Transverse colon (tissue), 4 donors: Measurements from ENCODE around the gene TMEM38B. TPM values are rescaled to one million over a fixed set of nuclear protein-coding genes. Genes with fewer than 3 reads are reported as not detected.

ENCODE experiments used
- DNase-seq: peaks from one replicate; pipeline ENCODE4 v3.0.0-alpha.2; 2019
- H3K27ac ChIP-seq, 4 donors: fragments of 200-600 bp; sonication (generic); 2 replicates each; pipeline ENCODE4 v1.5.1; 2016 to 2018; ENCODE audit warnings: inconsistent platforms in 4 of 4
- H3K27me3 ChIP-seq: fragments of 200-600 bp; sonication (generic); 2 replicates; pipeline ENCODE4 v1.5.1; 2017; ENCODE audit warnings: inconsistent platforms
- H3K36me3 ChIP-seq, 4 donors: fragments of 200-600 bp; sonication (generic); 2 replicates each; pipeline ENCODE4 v1.5.1; 2017 to 2019; ENCODE audit warnings: inconsistent platforms in 4 of 4
- H3K4me1 ChIP-seq, 4 donors: fragments of 200-600 bp; sonication (generic); 2 replicates each; pipeline ENCODE4 v1.5.1; 2017 to 2020; ENCODE audit warnings: inconsistent platforms in 4 of 4
- H3K4me3 ChIP-seq, 4 donors: fragments of 200-600 bp; sonication (generic); 1 replicate in 1 of 4; 2 replicates in 3 of 4; pipeline versions ENCODE4 v1.5.1 to v1.6.1; 2017 to 2019; ENCODE audit warnings: inconsistent platforms in 4 of 4
- H3K9me3 ChIP-seq, 2 donors: fragments of 200-600 bp; sonication (generic); 2 replicates each; pipeline ENCODE4 v1.5.1; 2017 to 2019; ENCODE audit warnings: inconsistent platforms in 2 of 2
- EP300 ChIP-seq: sonication (generic); formaldehyde crosslinking; IDR thresholded peaks from one replicate; pipeline ENCODE4 v1.6.1; 2017; ENCODE audit warnings: antibody characterized with exemption, low read depth
- POLR2A ChIP-seq: fragments of 450-650 bp; IDR thresholded peaks from one replicate; pipeline ENCODE4 v1.6.1; 2016; ENCODE audit warnings: antibody characterized with exemption, mild to moderate bottlenecking, moderate library complexity
- POLR2AphosphoS5 ChIP-seq, 3 donors: sonication (generic); formaldehyde crosslinking; IDR thresholded peaks; one replicate each; pipeline ENCODE4 v1.6.1; 2016; ENCODE audit warnings: antibody characterized with exemption in 3 of 3
- WGBS, 2 donors: methylation state at CpG; one replicate each; pipeline ENCODE4 v1.1.5; 2018; ENCODE audit warnings: low coverage in 1 of 2; 5-methylcytosine and 5-hydroxymethylcytosine counted together
- in situ Hi-C, 4 donors: fragments of 200-750 bp; cut with MboI; loops; one replicate each; pipeline versions ENCODE4 v1.15.0 to v1.15.1; 2017; ENCODE audit warnings: low sequenced_read_pairs in 3 of 4, low pct_ligation_motif_present in 1 of 4, low pct_unique_long_range_greater_than_20kb in 1 of 4
- intact Hi-C: fragments of 100-400 bp; cut with DNase I; formaldehyde crosslinking; loops from one replicate; pipeline ENCODE4 v1.15.1; 2023; ENCODE audit warnings: low total_unique reads
- total RNA-seq, 4 donors: library from RNA; depleted of rRNA; stranded (reverse); fragments of >200 nt; gene quantifications; one replicate each; pipeline ENCODE4 v1.1.0, GENCODE V29; 2016
- TF ChIP-seq, protein P1 (sequence below), 5 experiments: fragments of 200-600 bp in 3 of 5; fragments of 450-650 bp in 2 of 5; sonication (generic) in 3 of 5; IDR thresholded peaks; 1 replicate in 2 of 5; 2 replicates in 3 of 5; pipeline ENCODE4 v1.5.1; 2016 to 2017; ENCODE audit warnings: antibody characterized with exemption in 5 of 5, inconsistent platforms in 3 of 5, mild to moderate bottlenecking in 2 of 5, moderate library complexity in 1 of 5

Gene TMEM38B
- total RNA-seq, 4 donors from 2014 or later, result 25.2 to 36.6 (median 29.1) TPM

DNA sequence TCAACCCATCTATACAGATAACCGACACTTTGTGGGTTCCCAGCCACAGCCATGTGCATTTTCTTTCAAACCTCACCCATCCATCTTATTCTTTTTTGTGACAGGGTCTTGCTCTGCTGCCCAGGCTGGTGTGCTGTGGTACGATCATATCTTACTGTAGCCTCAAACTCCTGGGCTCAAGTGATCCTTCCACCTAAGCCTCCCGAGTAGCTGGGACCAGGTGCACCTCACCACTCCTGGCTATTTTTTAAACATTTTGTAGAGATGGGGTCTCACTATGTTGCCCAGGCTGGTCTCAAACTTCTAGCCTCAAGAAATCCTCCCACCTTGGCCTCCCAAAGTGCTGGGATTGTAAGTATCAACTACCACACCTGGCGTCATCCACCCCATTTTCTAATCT lies 7.4 kb upstream of the TMEM38B start:
- in situ Hi-C loops, result no loop called here
- TF ChIP-seq, protein P1, sequence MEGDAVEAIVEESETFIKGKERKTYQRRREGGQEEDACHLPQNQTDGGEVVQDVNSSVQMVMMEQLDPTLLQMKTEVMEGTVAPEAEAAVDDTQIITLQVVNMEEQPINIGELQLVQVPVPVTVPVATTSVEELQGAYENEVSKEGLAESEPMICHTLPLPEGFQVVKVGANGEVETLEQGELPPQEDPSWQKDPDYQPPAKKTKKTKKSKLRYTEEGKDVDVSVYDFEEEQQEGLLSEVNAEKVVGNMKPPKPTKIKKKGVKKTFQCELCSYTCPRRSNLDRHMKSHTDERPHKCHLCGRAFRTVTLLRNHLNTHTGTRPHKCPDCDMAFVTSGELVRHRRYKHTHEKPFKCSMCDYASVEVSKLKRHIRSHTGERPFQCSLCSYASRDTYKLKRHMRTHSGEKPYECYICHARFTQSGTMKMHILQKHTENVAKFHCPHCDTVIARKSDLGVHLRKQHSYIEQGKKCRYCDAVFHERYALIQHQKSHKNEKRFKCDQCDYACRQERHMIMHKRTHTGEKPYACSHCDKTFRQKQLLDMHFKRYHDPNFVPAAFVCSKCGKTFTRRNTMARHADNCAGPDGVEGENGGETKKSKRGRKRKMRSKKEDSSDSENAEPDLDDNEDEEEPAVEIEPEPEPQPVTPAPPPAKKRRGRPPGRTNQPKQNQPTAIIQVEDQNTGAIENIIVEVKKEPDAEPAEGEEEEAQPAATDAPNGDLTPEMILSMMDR (IDR thresholded peaks at IDR 0.05), result no peak
- TF ChIP-seq POLR2A (no peak), EP300 (no peak), POLR2AphosphoS5 (IDR thresholded peaks at IDR 0.05) (no peak)
- WGBS, 2 donors, result 89 to 92% methylated on average over 3 to 4 of the region's 4 CpGs

DNA sequence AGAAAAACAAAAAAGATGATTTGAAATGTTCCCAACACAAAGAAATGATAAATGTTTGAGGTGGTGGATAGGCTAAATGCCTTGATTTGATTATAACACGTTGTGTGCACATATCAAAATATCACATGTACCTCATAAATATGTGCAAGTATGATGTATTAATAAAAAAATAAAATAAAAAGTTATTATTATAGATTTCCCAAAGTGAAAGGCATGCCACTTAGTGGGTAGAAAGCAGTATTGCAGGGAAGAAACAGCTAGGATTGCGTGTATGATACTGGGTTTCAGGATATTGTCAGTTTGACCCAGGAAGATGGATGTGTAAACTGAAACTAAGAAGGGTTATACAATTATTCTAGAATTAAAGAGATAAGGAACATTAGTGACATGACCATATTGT lies 3.6 kb upstream of the TMEM38B start:
- Histone ChIP-seq H3K36me3 (no peaks in the 10 kb centered on the region), H3K4me1 (peaks cover 10 to 18% (median 14%) of the 10 kb centered on the region in 4 donors), H3K9me3 (no peaks in the 10 kb centered on the region), H3K27me3 (peaks cover 25% of the 10 kb centered on the region), H3K4me3 (no peak overlapping the region), H3K27ac (no peak overlapping the region)
- TF ChIP-seq, protein P1 (IDR thresholded peaks at IDR 0.05), result peak; percentile 34 to 46 (median 41)
- no peak for TF ChIP-seq EP300
- no peak for TF ChIP-seq POLR2A
- intact Hi-C loops, result no loop called here
- in situ Hi-C loops, result no loop called here
- WGBS, 2 donors, result 33 to 37% methylated on average over 2 of the region's 2 CpGs
- DNase-seq, result no peak

More for the DNA sequence above, 7.4 kb upstream of the TMEM38B start:
- H3K4me3 ChIP-seq, result no peak overlapping the region
- no peaks in the 10 kb centered on the region for H3K9me3 ChIP-seq
- H3K36me3 ChIP-seq, result no peaks in the 10 kb centered on the region
- intact Hi-C loops, result no loop called here
- H3K27me3 ChIP-seq, result peaks cover 9% of the 10 kb centered on the region
- no peak for DNase-seq
- H3K4me1 ChIP-seq, result no peaks in the 10 kb centered on the region
- H3K27ac ChIP-seq, result no peak overlapping the region

DNA sequence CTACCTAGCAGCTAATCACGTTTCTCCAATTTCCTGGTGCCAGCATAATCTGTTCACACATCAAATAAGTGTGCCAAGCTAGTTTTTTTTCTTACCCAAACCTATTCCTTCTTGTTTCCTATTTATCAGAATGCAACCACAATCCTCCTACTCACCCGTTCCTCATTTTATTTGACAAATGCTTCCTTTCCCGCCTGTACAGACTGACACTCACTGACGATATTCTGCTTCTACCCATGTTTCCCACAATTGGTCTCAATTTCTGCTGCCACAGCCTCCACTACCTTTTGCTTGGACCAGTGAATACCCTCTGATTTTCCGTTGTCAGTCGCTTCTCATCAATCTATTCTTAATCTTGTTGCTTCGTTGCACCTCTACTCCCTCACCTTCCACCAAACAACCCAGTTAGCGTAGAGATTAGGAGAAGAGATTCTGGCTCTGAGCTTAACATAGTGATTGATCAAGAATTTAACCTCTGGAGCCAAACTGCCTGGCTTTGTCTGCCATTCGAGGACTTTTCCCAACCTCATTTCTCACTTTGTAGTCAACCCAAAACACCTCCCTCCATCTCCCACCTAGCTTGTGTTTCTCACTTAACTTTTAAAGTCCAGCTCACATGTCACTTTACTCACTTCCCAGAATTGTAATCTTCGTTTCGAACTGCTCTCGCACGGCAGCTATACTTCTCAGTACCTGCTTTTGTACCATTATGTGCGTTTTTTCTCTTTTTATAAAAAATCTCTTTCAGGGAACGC lies 729 bp upstream of the TMEM38B start:
- in situ Hi-C loops (no loop called here), intact Hi-C loops (no loop called here)
- Histone ChIP-seq H3K27ac (peak overlapping the region in 1 of 4 donors; percentile 75), H3K36me3 (no peaks in the 10 kb centered on the region), H3K27me3 (peaks cover 25% of the 10 kb centered on the region), H3K4me1 (peaks cover 10 to 27% (median 14%) of the 10 kb centered on the region in 4 donors), H3K4me3 (peak overlapping the region; percentile 37 to 81 (median 74)), H3K9me3 (no peaks in the 10 kb centered on the region)
- WGBS, 2 donors, result 1 to 6% methylated on average over 15 of the region's 15 CpGs
- DNase-seq, result no peak
- TF ChIP-seq, protein P1 (IDR thresholded peaks at IDR 0.05), result no peak
- TF ChIP-seq POLR2AphosphoS5 (IDR thresholded peaks at IDR 0.05), result no peak

DNA sequence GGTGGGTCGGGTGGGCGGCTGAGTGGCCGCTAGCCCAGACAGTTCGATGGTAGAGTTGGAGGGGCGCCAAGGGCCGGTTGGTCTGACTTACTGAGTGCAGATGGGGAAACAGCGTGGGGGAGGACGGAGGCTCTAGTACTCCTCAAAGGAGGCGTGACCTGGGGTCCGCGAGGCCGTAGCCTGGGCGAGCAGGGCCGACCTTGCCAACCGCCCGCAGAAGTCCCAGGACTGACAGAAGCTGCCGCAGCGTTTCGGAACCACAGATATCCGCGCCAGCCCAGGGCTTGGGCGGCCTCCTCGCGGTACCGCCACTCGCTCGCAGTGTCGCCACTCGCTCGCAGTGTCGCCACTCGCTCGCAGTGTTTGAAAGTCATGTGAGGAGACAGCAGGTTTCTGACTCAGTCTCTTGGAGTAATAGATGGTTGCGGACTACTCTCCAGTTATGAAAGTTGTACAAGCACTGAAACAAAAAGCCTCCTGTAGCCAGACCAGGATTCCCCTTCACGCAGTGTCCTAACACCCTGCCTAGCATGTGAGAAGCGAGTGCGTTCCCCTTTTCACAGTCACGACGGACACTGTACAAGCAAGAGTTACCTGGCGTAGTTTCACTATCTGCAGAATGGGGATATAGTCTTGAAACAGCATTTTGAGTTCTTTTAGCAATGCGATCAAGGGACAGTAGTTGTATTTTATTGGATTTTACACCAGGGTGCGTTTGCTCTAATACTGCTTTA lies 674 bp downstream of the TMEM38B start:
- intact Hi-C loops, result no loop called here
- Histone ChIP-seq H3K4me3 (peak overlapping the region; percentile 70 to 82 (median 80)), H3K27me3 (peaks cover 25% of the 10 kb centered on the region), H3K27ac (peak overlapping the region; percentile 75 to 84 (median 82)), H3K9me3 (no peaks in the 10 kb centered on the region), H3K36me3 (no peaks in the 10 kb centered on the region), H3K4me1 (peaks cover 10 to 36% (median 17%) of the 10 kb centered on the region in 4 donors)
- DNase-seq, result peak; percentile 67
- 2 to 34% methylated on average over 3 to 28 of the region's 42 CpGs for WGBS, 2 donors
- in situ Hi-C loops, result no loop called here
- TF ChIP-seq, protein P1 (IDR thresholded peaks at IDR 0.05), result no peak
- TF ChIP-seq POLR2A (peak; percentile 49), EP300 (no peak), POLR2AphosphoS5 (IDR thresholded peaks at IDR 0.05) (peak in 2 of 3 donors; percentile 47 to 49)
